Activated B cell treated with CpG ODN at 0.5 μM for 24 hours (primary cell): ENCODE data around the gene VPS37B. TPM values are rescaled to one million over a fixed set of nuclear protein-coding genes. Genes with fewer than 3 reads are reported as not detected.
A peak's percentile ranks its signal among the peaks of the same experiment; 100 is the strongest.

Experiments
- ATAC-seq: fragments of 200-7000 bp; cut with Tn5 transposase; one replicate; pipeline ENCODE4 v1.10.0; 2021; ENCODE audit warnings: low read depth, mild to moderate bottlenecking, moderate library complexity
- CTCF ChIA-PET: fragments of 350-600 bp; sonication (Branson Sonifier 250); formaldehyde crosslinking; loops from one replicate; lab custom pipeline; 2021; ENCODE audit warnings: antibody characterized with exemption; lab: Charles Lee
- POLR2A ChIA-PET: fragments of 350-600 bp; sonication (Branson Sonifier 250); formaldehyde crosslinking; loops from one replicate; lab custom pipeline; 2021; ENCODE audit warnings: antibody characterized with exemption; lab: Charles Lee
- DNase-seq: peaks from one replicate; pipeline ENCODE4 v3.0.0; 2022
- H3K27ac Mint-ChIP-seq: one replicate; pipeline ENCODE4 v1.8.0; 2020; ENCODE audit warnings: mixed read lengths
- H3K27me3 Mint-ChIP-seq: one replicate; pipeline ENCODE4 v1.8.0; 2021; ENCODE audit warnings: mixed read lengths
- H3K36me3 Mint-ChIP-seq: one replicate; pipeline ENCODE4 v1.8.0; 2021; ENCODE audit warnings: low read depth, mixed read lengths
- H3K4me1 Mint-ChIP-seq: one replicate; pipeline ENCODE4 v1.8.0; 2021; ENCODE audit warnings: mixed read lengths
- H3K4me3 Mint-ChIP-seq: one replicate; pipeline ENCODE4 v1.8.0; 2020; ENCODE audit warnings: mild to moderate bottlenecking, mixed read lengths
- H3K9me3 Mint-ChIP-seq: one replicate; pipeline ENCODE4 v1.8.0; 2020; ENCODE audit warnings: mixed read lengths
- intact Hi-C: fragments of 100-400 bp; cut with micrococcal nuclease; formaldehyde crosslinking; loops from one replicate; pipeline ENCODE4 v1.15.1; 2024
- total RNA-seq: library from RNA; stranded (reverse); gene quantifications from 2 replicates; pipeline ENCODE4 v1.2.3, GENCODE V29; 2022
- TF ChIP-seq, protein P1 (sequence below): fragments of 200-600 bp; IDR thresholded peaks from one replicate; pipeline ENCODE4 v1.8.0; 2022; ENCODE audit warnings: antibody characterized with exemption, mild to moderate bottlenecking

VPS37B gene
- total RNA-seq, 1 donor from 2014 or later, result 54.1 TPM

DNA sequence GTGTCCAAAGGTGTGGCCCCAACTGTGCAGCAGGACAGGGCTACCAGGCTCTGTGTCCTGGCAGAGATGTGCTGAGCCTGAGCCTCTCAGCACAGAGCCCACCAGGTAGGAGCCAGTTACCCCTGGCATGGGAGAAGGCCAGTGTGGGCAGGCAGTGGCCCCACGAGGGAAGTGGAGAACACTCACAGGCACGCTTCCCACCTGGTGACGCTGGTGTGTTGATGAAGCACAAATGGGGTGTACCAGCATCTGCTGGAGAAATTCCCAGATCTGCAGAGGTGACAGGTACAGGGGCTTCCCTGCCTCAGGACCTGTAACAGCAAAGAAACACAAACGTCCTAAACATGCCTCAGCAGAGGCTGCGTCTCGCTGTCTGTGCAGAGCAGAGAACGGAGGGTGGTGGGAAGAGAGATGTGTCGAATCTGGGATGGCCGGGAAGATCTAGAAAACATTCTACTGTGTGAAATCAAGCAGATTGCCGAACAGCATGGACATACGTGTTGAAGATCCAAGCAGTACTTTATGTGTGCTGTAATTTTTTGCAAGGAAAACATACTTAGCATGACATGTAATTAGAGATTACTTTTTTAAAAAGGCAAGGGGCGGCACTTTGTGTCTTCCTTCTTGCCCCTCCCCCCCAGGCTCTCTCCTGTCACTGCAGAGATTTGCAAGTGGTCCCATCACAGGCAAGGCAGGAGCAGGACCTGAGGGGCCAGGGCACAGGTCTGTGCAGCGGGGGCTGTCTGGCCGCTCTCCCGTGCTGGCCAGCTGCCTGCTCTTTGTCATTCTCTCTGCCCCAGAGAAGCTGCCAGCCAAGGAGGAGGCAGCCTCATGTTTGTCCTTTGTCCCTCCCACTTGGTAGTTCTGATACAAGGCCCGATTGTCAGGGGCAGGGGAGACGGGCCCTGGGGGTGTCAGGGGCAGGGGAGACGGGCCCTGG, 43.3 kb downstream of the VPS37B start:
- no peaks in the 10 kb centered on the region for H3K4me1 Mint-ChIP-seq
- H3K27ac Mint-ChIP-seq, result no peak overlapping the region
- ChIA-PET POLR2A (interaction anchor here (1.4 kb wide), 1 partner anchor 16 kb away, joined by 4 read pairs; no protein-coding TSS in a partner anchor), CTCF (no interaction called here)
- DNase-seq (no peak), ATAC-seq (no peak)
- H3K4me3 Mint-ChIP-seq, result no peak overlapping the region
- no peaks in the 10 kb centered on the region for H3K27me3 Mint-ChIP-seq
- H3K9me3 Mint-ChIP-seq, result no peaks in the 10 kb centered on the region
- TF ChIP-seq, protein P1, sequence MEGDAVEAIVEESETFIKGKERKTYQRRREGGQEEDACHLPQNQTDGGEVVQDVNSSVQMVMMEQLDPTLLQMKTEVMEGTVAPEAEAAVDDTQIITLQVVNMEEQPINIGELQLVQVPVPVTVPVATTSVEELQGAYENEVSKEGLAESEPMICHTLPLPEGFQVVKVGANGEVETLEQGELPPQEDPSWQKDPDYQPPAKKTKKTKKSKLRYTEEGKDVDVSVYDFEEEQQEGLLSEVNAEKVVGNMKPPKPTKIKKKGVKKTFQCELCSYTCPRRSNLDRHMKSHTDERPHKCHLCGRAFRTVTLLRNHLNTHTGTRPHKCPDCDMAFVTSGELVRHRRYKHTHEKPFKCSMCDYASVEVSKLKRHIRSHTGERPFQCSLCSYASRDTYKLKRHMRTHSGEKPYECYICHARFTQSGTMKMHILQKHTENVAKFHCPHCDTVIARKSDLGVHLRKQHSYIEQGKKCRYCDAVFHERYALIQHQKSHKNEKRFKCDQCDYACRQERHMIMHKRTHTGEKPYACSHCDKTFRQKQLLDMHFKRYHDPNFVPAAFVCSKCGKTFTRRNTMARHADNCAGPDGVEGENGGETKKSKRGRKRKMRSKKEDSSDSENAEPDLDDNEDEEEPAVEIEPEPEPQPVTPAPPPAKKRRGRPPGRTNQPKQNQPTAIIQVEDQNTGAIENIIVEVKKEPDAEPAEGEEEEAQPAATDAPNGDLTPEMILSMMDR, result no peak
- peaks cover 74% of the 10 kb centered on the region for H3K36me3 Mint-ChIP-seq
- intact Hi-C loops, result no loop called here

- no peak overlapping the region for H3K27ac Mint-ChIP-seq
- ChIA-PET POLR2A (no interaction called here), CTCF (interaction anchor here (1.0 kb wide), 1 partner anchor 58 kb away, joined by 3 read pairs; no protein-coding TSS in a partner anchor)
- TF ChIP-seq, protein P1, result no peak
- intact Hi-C loops, result no loop called here
- no peaks in the 10 kb centered on the region for H3K4me1 Mint-ChIP-seq
- DNase-seq, result no peak
- ATAC-seq, result no peak
- H3K9me3 Mint-ChIP-seq, result no peaks in the 10 kb centered on the region
- peaks cover 66% of the 10 kb centered on the region for H3K36me3 Mint-ChIP-seq
- no peaks in the 10 kb centered on the region for H3K27me3 Mint-ChIP-seq
- H3K4me3 Mint-ChIP-seq, result no peak overlapping the region
Observed at GRCh38 chr12:122851820-122852219, 44.1 kb downstream of the VPS37B start.

DNA sequence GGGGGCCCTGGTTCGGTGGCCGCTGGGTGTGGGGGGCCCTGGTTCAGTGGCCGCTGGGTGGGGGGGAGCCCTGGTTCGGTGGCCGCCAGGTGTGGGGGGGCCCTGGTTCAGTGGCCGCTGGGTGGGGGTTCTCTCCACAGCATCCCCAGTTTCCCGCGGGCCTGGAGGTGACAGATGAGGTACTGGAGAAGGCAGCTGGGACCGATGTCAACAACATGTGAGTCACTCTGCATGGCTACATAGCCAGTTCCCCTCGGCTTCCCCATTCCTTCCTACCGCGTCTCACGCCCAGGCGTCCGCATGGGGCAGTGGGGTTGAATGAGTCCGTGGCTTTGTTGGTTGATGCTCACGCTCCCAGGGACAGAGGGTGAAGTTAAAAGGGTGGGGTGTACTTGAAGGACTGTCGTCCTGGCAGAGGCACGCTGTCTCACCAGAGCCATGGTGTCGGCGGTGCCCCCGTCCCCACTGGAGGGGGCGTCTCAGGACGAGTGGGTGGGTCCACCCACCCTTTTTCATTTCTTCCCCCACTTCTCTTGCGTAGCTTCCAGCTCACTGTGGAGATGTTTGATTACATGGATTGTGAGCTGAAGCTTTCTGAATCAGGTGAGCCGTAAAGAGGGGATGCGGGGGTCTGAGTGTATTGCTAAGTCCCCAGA, 45.1 kb downstream of the VPS37B start:
- CTCF ChIA-PET, result interaction anchor here (1.0 kb wide), 1 partner anchor 57 kb away, joined by 3 read pairs; no protein-coding TSS in a partner anchor
- intact Hi-C loops, result no loop called here
- Mint-ChIP-seq H3K4me1 (peaks cover 2% of the 10 kb centered on the region), H3K36me3 (peaks cover 58% of the 10 kb centered on the region), H3K4me3 (no peak overlapping the region), H3K27me3 (no peaks in the 10 kb centered on the region), H3K9me3 (no peaks in the 10 kb centered on the region), H3K27ac (no peak overlapping the region)
- POLR2A ChIA-PET, result no interaction called here
- DNase-seq (no peak), ATAC-seq (no peak)
- TF ChIP-seq, protein P1, result no peak

GRCh38 chr12:122850048-122850445, 45.9 kb downstream of the VPS37B start:
- ATAC-seq, result no peak
- TF ChIP-seq, protein P1, result no peak
- DNase-seq, result no peak
- CTCF ChIA-PET, result interaction anchor here (1.2 kb wide), 1 partner anchor 56 kb away, joined by 3 read pairs; no protein-coding TSS in a partner anchor
- intact Hi-C loops, result no loop called here
- Mint-ChIP-seq H3K36me3 (peaks cover 53% of the 10 kb centered on the region), H3K4me1 (peaks cover 4% of the 10 kb centered on the region), H3K27me3 (no peaks in the 10 kb centered on the region), H3K27ac (peak overlapping the region; percentile 35), H3K4me3 (no peak overlapping the region), H3K9me3 (no peaks in the 10 kb centered on the region)
- POLR2A ChIA-PET, result interaction anchor here (1.2 kb wide), 1 partner anchor 56 kb away, joined by 4 read pairs; no protein-coding TSS in a partner anchor
